Measurements from ENCODE around the gene ACO1.

Gene ACO1

DNA sequence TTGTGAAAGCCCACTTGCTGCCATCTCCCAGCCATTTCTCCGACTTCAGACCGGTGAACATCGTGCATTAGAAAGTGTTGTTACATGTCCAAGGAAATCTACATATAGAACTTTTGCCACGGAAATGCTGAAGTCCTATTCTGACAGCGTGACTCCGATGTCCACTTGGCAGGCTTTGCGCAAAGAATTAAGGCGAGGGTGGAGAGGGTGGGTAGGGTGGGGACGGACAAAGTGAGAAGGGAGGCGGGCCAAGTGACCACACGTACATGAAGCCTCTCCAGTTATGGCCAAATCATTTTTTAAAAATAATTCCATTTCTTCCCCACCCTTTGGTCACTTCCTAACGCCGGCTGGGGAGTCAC is 460 bp upstream of the ACO1 start:
- no peak for DNase-seq

DNA sequence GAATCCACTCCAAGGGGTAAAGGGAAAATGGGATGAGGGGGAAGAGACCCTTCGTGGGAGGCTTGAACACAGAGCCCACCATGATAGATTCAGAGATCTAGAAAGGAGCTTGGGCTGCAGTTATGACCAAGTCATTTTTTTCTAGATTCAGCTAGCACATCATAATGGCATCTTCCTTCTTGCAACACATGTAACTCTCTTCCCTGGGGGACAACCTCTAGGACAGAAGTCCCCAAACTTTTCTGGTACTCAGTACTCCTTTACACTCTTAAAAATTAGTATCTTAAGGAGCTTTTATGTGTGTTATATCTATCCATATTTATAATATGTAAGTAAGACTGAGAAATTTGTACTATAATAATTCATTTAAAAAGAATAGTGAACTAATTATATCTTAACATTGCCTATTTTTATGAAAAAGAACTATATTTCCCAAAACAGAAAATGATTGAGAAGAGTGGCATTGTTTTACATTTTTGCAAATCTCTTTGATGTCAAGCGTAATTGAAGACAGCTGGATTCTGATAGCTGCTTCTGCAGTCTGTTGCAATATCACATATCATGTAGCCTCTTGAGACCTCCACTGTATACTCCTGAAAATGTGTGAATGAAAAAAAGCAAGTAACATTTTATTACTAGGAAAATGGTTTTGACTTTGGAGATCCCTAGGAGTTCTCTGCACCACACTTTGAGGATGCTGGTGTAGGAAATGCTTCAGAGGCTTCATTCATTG is 875 bp downstream of the ACO1 start:
- DNase-seq: no peak

DNA sequence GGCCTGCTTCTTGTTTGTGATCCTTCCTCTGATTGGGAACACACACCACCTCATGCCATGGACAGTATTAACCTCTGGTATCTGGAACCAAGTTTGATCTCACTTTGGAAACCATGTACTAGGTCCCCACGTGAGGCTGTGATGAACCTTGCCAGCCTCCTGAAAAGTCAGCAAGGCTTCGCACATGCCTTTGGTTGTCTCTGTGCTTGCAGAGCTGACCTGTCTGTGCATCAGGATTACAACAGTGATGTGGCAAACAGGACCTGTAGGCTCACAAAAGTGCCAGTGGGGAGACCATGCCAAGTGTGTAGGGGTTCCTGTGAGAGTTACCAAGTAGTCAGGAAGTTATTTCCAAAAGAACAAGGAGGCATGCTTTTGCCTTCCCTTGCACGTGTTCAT is 1.4 kb downstream of the ACO1 start:
- DNase-seq: no peak

DNA sequence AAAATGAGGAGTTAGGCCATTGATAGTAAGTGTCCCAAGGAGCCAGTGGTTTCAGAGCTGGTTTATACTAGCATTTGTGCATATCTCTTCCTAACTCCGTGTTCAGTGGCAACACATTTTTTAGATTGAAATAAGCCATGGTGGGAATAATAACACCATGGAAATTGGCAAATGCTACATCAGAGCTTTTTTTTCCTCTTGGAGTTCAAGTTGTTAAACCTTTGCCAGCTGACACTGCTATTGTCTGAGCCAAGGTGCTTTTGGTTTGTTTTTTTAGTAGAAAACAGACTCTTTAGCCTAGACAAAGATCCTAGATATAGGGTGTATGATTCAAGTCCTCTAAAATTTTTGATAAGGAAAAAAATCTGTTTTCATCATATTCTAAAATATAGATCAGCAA is 2.8 kb downstream of the ACO1 start:
- DNase-seq: no peak

DNA sequence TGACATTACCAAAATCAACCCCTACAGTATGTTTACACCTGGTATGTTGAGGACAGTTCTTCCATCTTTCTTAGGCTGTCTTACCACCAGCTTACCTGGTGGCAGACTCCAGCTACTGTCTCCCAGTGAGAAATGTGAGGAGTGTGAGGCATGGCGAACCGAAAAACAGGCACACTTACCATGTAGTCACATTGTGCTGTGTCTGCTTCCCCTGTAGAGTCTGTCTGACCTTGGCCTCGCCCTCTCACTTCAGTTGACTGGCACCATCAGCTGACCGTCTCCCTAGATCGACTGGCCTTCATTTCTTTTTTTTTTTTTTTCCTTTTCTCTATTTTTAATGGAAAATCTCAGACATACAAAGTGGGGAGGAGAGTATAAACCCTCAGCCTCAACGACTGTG is 4.9 kb downstream of the ACO1 start:
- DNase-seq: no peak

DNA sequence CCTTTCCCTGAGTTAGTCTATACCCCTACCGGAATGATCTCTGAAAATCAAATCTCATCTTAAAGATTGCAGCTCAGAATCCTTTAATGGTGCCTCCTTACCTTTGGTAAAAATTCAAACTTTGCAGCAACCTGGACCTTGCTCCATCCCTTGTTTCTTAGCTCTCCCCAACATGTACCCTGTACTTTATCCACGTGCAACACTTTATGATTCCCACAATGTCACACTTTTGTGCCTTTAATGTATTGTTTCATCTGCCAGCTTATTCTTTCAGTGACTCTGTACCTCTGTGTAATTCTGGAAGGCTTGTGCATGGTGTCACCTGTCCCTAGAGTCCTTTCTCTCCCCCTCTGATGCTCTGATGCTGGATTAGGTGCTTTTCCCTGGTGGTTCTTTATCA is 9.5 kb downstream of the ACO1 start:
- no peak for DNase-seq

DNA sequence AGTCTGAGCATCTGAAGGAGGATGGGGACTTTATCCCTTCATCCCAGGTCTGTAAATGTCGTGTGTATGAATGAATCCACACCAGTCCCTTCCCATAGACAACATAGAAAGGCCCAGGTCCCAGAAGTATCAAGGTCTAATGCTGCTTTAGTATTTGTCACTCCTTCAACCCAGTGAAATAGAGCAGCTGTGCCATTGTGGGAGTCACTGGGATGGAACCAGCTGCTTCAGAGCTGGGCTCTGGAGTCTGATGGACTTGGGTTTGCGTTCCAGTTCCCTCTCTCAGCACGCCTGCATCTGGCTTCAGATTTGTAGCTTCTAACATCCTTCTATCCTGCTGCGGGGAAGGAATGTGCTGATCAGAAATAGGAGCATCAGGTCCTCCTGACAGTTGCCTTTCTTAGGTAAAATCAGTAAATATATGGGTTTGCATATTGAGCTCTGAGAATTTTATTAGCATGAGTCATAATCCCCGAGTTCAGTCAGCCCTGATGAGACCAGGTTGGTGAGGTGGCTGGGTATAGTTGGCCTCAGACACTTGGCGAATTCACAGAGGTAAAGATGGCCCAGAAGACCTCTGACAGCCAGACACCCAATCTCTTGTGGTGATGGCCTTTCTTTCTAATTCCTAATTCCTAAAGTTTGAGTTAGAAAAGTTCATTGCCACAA is 10.1 kb downstream of the ACO1 start:
- no peak for DNase-seq

DNA sequence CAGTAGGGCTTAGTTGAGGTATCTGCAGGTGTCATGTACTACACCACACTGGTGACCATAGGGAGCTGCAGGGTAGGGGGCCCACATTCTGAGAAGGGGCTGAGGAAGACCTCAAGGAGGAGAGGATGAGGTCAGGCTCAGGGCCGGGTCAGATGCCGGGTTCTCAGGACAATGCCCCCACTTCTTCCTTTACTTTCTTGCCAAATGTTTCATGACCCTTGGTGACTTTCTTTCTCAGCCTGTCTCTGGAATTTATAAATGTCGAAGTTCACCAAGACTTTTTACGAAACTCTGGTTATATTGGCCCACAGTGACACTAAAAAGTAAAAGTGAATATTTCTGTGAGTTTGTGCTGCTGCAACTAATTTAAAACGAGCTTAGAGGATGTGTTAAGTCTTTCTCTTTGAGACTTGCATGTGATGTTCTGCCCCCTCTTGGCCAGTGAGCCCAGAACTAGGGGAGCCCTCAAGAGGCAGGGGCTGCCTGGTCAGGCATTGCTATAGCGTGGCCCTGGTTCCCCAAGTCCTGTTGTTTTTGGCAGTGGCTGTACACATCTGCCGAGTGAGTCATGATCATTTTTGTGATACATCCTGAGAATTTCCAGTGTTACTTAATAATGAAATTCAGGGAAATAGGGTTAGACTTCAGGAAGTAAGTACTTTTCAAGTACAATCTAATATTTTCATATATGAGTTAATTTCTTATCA is 11.2 kb downstream of the ACO1 start:
- DNase-seq: peak; percentile 62

DNA sequence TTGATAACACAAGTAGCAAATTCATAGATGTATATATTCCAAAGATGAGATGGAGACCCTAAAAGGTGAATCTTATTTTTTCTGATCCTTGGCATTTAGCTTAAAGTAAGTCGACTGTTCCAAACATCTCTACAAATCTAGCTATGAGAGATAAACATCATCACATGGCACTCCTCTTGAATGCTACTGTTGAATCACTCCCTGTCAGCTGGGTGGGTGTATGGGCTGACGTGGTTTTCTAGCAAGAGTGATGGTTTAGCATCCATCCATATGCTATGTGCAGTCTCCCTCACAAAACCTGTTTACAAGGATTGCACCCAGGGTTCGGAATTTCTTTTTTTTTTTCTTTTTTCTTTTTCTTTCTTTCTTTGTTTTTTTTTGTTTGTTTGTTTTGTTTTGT is 13.8 kb downstream of the ACO1 start:
- no peak for DNase-seq

DNA sequence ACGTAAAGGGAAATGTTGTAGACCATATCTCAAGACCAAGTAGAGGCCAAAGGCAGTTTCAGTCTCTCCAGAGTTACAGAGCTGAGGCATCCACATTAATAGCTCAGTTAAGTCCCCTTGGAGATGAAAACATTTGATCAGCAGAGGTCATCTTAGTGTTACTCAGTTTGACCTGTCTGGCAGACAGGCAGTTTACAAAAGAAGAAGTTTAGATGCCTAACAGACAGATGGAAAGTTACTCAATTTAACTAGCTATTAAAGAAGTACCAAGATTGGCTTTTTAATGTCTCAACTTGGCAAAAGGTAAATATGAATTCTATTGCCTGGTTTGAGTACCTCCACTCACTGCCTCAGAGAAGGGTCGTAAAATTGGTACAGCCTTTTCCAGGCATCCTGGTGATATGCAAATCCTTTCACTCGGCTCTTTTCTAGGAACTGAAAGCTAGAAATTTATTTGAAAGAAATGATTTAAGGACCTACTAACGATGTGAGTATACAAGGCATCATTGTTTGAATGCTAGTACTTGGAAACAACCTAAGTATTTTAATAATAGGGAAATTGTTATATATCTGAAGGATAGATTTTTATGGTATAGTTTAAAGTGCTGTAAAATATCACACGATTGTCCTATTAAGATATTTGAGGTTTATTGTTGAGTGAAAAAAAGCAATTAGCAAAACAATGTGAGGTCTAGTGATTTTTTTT is 14.8 kb downstream of the ACO1 start:
- DNase-seq: no peak

DNA sequence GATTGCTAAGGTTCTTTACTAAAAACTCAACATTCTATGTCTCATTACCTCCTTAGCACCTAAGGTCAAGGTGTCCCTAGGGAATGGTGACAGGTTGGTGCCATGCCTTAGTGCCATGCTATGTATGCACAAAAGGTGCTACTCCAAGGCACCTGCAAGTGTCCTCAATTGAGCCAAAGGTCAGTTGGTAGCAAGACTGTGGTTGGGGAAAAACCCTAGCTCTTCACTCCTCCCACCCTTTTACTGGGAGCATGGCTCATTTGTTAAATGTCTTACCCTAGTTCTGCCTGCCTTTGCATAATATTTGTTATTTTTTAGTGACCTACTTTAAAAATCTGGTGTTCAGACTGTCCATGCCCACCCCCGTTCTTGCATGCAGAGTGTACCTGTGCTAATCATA is 17.0 kb downstream of the ACO1 start:
- DNase-seq: no peak

DNA sequence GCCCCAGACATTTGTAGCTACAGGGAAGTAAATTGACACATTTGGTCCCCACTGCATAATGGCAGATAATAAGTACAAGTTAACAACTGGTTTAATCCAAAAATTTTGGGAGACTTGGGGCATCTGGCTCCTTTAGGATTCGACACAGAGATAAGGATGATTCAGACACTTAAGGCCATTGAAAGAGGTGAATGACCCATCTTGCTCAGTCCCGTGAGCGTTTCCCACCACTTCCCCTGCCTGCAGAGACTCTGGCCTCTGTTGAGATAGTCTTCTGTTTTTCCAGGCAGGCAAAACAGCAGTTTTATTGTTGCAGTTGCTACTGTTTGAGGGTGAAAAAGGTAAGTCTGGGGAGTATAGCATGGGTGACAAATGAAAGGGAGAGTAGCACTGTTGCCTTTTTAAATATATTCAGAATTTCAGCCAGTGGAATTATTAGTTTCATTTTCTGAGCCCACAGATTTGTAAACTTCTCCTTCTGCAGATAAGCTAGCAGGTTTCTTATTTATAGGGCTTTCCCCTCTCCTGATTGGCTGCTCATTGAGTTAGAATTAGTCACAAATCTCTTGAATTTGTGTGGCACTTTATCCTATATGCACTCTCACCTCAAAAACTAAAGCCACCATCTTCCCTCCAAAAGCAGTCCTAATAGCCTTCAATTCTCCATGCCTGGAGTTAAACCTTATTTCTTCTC is 19.3 kb downstream of the ACO1 start:
- no peak for DNase-seq

DNA sequence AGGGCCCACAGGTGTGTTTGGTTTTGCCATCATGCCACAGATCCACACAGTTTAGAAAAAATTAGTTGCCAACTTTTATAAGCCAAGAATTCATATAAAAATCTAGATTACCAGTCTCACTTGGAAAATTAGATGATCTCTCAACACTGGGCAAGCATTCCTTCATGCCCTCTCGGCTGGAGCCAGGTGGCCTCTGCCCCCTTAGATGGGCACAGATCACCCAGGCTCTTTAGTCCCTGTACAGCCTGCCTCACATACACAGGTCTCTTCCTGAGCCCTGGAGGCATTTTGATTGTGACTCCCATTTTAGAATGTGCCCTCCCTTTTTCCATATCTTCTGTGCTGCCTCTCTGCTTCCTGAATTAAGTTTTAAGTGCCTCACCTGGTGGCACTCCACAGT is 20.0 kb downstream of the ACO1 start:
- no peak for DNase-seq

DNA sequence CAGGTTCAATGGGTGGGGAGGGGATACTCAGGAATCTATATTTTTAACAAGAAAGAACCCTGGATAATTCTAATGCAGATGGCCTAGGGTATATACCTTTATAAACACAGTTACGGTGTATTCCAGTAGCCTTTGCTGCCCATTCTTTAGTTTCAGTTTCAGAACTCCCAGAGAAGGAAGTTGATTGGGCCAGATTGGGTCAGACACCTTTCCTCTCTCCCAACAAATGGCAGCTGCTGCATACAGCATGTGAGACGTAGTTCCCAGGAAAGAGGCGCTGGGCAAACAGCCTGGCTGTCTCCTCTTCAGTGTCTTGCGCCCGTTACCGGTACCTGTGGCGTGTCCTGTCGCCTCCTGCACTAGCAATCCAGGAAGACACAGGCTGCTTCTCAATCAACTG is 20.4 kb downstream of the ACO1 start:
- DNase-seq: no peak

DNA sequence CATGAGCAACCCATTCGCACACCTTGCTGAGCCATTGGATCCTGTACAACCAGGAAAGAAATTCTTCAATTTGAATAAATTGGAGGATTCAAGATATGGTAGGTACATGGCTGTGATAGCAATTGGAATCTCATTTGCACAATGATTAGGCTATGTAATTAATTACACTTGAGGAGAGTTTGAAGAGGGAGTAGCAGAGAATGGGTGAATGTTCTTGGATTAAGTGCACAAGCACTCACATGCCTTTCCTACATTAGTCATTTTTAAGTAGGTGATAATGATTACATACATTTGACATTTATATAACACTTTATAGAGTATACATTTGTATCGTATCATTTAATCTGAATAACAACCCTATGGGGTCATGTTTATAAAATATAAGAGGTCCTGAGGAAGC is 21.1 kb downstream of the ACO1 start:
- DNase-seq: no peak

DNA sequence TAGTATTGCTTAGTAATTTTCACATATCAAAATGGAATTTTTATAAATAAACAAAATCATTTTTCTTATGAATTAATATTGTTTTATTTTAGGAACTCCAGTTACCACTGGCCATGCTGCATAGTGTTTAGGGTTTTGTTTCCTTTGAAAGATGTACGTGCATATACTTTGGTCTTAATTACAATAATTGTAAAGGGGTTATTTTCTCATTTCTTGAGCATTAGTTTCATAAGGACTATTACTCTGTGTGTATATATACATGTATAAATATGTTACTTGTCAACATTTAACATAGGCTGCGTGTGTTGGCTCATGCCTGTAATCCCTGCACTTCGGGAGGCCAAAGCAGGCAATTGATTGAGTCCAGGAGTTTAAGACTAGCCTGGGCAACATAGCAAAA is 21.6 kb downstream of the ACO1 start:
- DNase-seq: no peak

DNA sequence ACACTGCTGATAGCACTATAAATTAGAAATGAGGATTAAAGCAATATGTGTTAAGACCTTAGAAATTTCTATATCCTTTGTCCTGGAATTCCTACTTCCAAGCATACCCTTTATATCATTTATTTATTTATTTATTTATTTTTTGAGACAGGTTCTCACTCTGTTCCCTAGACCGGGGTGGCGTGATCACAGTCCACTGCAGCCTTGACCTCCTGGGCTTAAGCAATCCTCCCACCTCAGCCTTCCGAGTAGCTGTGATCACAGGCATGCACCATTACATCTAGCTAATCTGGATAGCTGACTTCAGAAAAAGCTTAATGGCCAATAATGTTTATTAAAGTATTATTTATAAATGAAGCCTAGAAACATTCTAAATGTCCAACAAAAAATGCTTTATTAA is 27.3 kb downstream of the ACO1 start:
- DNase-seq: no peak

DNA sequence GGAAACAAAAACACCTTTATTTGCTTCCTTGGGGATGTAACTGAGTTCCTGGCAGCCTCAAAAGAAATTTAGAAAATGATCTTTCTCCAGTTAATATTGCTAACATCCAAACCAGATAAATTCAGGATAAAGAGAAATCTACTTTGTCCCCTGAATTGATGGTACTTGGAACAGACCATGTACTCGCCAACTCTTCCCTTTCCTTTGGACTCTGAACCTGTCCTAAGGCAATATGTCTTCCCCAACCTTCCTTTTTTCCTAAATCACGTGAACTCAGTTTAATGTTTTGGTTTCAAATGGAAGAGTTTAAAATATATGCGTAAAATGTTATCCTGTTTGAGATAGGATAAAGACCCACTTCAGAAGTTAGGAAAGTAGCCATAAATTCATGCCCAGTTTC is 28.0 kb downstream of the ACO1 start:
- DNase-seq: no peak

DNA sequence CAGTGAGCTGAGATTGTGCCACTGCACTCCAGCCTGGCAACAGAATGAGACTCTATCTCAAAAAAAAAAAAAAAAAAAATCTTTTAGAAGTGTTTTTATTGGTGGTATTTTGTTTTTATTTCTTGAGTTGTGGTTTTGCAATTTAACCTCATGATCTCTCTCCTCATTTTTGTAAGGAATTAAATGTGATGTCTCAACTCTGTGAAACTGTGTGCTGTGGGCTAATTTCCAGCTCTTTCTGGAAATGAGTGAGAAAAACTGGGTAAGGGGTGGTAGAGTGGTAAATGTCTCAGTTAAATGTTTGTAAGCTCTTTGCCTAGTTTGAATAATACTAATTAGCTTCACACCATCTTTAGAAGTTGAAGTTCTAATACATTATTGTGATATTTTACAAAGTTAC is 29.0 kb downstream of the ACO1 start:
- DNase-seq: no peak

DNA sequence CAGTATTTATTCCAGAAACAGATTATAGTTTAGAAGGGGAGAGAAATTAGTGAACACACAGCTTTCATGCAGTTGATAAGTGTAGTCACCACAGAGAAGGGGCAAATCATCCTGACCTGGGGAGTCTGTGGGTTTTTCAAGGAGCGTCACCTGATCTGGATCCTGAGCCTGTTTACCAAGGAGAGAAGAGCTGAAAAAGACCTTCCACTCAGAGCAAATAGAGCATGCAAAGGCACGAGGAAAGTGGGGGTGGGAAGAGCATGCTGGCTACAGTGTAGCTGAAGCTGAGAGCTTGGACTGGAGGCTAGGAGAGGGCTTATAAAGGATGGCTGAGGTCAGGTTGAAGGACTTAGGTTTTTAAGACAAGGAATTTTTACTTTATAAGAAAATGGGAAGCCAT is 30.4 kb downstream of the ACO1 start:
- DNase-seq: no peak

DNA sequence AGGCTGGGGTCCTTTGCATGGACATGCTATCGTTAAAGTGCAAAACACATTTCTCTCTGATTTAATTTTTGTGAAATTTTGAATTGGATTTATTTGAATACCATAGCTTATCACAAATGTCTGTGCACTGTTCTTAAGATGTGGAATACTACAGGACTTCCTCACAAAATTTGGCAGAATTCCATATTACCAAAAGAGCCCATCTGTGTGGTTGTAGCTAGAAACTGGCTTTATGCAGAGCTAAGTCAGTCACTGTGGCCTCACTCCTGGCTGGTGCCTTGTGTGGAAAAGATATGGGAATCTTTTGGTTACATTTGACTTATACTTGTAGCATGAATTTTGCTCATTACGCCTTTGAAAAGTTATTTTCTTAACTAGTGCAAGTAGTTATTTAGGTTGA is 35.5 kb downstream of the ACO1 start:
- DNase-seq: no peak

DNA sequence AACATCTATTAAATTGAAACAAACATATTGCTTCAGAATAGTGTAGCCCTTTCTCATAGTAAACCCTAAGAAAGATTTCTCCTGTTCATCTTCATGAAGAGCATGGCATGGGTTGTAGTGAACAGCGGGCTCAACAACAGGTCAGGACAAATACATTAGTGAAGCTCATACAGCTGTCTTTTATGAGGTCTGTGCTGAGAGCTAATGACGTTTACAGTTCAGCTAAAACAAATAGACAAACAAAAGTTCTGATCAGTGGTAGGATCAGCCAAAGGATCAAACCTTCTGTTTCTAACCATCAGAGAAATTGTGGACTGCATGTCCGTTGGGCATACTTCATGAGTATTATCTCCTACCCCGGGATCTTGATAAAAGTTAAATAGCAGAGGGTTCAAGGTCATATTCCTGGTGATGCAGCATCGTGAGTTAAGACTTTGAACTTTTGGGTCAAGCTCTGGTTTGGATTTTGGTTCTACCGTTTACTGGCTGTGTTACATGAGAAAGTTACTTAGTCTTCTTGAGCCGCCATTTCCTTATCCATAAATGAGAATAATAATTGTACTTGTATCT is 37.9 kb downstream of the ACO1 start:
- DNase-seq: no peak

DNA sequence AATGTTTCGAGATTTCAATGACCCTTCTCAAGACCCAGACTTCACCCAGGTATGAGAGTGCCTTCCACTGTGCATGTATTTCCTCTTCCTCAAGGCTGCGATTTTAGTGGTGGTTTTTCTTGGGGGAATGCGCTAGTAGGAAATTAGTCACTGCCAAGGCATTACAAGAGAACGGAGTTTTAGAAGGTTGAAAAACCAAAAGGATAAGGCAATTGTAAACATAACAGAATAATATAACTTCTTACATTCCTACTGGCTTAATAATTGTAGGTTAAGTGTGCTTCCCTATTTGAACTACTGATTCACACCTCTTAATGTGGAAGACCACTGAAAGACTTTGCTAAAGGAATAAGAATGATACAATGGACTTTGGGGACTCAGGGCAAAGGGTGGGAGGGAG is 38.9 kb downstream of the ACO1 start:
- DNase-seq: no peak

Measured in right hindlimb (tissue), 1 donor.